ENCODE results near the gene PDCD4.

PDCD4 gene

DNA sequence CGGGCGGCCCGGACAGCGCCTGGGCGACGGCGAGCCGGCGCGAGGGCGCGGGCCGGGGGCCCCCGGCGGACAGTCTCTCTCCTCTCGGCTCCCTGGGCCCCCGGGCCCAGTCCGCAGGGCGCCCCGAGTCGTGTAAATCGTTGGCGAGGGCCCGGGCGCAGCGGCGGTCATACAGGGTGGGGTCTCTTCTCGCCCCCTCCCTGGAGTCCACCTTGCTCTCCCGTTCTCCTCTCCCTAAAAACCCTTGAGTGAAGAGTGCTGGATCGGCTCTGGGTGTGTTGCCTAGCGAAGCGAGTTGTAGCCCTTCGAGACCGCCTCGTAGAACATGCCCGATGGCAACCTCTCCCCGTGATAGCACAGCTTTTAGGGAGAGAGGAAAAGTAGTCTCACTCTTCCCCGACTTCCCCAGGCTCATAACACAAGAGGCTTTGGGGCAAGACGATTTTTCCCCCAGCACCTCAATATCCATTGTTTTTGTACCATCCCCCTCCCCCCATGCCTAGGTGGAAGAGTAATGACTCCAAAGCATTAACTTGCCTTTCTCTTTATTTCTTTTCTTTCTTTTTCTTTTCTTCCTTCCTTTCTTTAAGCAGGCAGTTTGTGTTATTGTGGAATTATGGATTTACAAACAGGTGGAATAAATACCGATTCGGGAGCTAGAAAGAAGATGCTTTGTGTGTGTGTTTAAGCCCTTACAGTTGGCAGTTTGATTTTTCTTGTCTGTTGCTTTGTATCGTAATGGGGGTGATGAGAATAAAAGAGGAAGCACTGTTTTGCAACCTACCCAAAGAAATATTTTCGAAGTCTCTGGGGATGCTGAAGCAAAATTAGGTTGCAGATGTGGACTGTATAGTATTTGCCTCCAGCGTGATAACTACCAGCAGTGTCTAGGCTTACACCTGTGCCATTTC is 48.5 kb downstream of the PDCD4 start:
- peak; percentile 23 for DNase-seq

DNA sequence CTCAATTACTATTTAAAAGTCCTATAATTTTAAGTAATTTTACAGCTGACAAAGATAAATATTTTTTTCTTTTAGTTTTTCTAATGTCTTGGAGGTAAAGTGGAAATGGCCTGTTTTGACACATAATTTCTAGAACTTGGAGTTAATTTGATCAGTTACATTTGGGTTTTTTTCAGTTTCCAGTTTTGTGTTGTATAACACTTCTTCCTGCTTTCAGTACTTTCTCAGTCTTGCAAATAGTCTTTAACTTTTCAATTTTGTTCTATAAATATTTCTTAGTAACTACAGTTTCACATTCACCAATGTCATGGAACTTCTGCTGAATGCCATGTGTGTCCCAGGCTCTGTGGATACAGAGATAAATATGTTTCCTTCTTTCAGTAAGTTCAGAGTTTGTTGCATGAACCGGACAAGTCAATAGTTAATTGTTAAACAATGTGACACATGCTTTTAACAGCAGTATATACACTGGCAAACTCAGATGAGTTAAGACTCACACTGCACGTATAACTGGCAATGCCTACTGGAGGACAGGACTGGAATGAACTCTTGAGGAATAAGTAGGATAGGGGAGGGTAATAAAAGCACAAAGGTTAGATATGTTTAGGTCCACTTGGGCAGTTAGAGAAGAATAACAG is 52.2 kb downstream of the PDCD4 start:
- no peak for DNase-seq

GRCh38 chr10:110927461-110927860 is 55.7 kb downstream of the PDCD4 start:
- no peak for DNase-seq

- no peak for DNase-seq
Measured at GRCh38 chr10:110931769-110932381, 60.1 kb downstream of the PDCD4 start.

DNA sequence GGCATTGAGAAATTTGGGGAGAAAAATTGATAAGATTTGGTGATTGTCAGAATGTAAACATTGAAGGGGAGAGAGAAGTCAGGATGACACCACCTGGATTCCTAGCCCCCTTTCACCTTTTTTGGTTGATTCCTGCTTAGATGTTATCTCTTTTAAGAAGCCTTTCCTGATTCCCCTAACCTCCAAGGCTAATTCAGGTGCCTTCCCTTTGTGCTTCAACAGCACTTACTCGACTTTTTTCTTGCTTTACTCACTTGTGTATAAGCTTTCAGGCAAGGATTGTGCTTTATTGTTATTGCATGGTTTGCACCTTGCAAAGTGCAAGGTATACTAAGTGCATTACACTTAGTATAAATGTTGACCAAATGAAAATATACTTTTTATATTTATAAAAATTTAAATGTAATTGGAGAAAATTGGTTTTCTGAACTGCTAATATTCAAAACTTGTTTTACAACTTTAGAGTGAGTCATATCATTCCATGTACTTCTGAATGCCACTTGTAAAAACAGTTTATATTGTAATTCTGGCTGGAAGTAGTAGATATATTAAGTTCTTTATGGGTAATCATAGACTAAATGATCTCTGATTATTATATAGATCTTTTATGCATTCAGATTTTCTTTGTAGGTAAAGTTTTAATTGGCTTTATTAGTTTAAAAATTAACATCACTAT is 60.9 kb downstream of the PDCD4 start:
- DNase-seq: no peak

GRCh38 chr10:110936757-110937156 is 65.0 kb downstream of the PDCD4 start:
- DNase-seq: no peak

GRCh38 chr10:110939419-110939818 is 67.7 kb downstream of the PDCD4 start:
- DNase-seq: no peak

DNA sequence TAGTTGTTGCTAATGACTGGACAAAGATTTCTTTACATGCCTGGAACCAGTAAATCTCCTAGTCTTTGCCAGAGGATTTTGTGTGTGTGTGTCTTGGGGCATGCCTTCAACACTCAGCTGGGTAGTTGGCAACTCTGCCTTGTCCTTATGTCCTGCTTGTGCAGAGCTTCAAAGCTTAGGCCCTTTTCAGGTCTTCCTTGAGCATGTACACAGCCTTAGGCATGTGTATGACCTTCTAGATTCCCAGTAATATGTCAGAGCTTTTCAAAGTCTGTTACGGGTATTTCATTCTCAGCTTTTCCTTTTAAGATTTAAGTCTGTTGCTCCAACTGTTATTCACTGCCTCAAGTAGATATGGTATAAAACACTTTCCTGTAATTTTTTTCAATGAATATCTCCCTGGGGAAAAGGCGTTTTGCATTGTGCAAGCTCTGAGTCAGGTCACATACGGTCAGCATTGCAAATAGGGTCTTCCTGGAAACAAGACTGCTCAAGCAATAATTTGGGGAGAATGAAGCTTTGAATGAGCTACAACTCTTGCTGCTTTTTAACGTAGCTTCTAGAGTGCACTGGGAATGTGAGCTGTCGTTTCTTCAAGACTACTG is 73.2 kb downstream of the PDCD4 start:
- DNase-seq: no peak

GRCh38 chr10:110946496-110946895 is 74.8 kb downstream of the PDCD4 start:
- no peak for DNase-seq

DNA sequence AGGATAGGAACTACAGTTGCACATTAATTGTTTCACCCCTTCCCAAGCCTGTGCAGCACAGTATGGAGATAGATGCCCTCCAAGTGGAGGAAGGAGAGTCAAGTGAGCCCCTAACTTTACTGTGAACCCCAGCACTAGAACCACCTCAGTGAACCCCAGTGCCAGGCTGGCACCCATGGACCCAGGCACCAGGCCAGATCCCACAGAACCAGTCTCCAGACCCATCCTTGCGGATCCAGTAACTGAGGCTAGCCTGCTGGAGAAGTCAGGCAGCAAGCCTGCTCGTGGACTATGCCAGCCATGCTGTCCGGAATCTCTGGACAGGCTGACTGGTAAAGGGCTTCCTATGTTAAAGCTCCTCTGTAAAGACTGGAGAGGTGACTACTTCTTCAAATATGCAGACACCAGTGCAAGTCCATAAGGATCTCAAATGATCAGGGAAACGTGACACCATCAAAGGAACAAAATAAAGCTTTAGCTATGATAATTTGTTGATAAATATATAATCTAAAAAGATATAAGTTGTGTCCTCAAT is 75.4 kb downstream of the PDCD4 start:
- DNase-seq: no peak
